ENCODE measurements around the gene HUS1.
"Not testable (repeated sequence)": the region's sequence is repeated elsewhere in the genome, so short reads cannot be mapped to it uniquely, and the experiment has no call there.

The HUS1 gene

GRCh38 chr7:47943676-47944474, 35.5 kb downstream of the HUS1 start:
- no peak for DNase-seq

- DNase-seq, result not testable (repeated sequence)
These were observed 36.8 kb downstream of the HUS1 start for GRCh38 chr7:47942651-47943050.

DNA sequence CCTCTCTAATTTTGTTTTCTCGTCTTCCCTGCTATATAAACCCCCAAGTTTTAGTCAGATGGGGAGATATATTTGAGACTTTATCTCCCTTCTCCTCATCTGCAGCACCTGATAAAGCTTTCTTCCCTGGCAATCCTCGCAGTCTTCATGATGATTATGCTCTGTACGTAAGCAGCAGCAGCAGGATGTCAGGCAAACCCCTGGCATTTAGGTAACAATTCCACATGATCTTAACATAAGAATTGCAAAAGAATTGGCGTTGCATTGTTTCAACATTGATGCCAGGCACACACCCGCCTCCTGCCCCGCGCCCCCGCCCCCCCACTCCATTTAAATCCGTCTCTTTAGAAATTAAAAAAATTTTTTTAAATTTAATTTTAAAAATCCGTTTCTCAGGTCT, 37.3 kb downstream of the HUS1 start:
- no peak for DNase-seq

- DNase-seq, result no peak
These were observed 38.1 kb downstream of the HUS1 start for GRCh38 chr7:47941136-47941844.

- no peak for DNase-seq
These were observed 39.1 kb downstream of the HUS1 start for GRCh38 chr7:47940088-47941013.

DNA sequence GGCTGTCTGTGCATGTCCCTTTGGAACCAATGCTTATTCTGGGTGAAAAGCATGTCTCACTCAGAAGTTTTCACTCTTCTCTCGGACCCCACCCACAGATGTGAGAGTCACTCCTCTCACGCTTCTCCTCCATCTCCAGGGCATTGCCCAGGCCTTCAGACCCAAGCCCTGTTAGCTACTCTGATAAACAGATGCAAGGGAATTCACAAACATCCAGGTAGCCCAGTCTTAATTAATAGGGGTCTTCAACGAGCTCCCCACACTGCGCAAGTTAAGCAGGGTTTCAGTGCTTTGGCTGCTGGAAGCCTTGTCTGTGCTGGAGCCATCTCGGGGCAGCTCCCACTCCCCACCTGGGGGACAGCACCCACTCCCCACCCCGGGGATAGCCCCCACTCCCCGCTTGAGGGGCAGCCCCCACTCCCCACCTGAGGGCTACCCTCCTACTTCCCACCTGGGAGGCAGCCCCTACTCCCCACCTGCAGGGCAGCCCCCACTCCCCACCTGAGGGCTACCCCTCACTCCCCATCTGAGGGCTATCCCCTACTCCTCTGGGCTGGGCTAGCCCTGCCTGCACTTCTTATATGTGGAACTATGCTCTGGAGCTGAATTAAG, 39.9 kb downstream of the HUS1 start:
- DNase-seq, result no peak

GRCh38 chr7:47938574-47939165, 40.7 kb downstream of the HUS1 start:
- no peak for DNase-seq

GRCh38 chr7:47937711-47938573, 41.5 kb downstream of the HUS1 start:
- DNase-seq, result no peak

DNA sequence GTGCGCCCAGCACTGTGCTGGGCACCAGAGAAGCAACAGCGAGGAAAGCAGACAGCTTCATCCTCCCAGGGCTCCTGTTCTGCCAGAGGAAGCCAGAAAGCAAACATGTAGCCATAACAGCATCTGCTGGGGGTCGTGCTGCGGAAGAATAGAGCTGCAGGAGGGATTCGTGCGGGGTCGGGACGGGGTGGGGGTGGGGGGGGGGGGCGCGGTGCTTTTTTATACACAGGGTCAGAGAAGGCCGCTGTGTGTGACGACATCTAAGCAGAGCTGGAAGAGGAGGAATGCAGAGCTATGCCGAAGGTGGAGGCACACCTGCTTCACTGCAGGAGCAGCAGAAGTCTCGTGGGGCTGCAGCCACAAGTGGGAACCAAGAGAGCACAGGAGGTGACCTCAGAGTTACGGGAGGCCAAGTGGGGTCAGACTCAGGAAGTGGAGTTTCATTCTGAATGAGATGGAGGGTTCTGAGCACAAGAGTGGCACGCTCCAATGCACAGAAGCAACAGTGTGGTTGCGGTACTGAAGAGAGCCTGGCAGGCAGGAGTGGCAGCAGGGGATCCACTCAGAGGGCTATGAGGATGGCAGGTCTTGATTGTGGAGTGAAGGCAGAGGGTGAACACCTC, 42.2 kb downstream of the HUS1 start:
- DNase-seq, result no peak

GRCh38 chr7:47936323-47936722, 43.1 kb downstream of the HUS1 start:
- no peak for DNase-seq

- DNase-seq, result no peak
These were observed 44.1 kb downstream of the HUS1 start for GRCh38 chr7:47935336-47935735.

DNA sequence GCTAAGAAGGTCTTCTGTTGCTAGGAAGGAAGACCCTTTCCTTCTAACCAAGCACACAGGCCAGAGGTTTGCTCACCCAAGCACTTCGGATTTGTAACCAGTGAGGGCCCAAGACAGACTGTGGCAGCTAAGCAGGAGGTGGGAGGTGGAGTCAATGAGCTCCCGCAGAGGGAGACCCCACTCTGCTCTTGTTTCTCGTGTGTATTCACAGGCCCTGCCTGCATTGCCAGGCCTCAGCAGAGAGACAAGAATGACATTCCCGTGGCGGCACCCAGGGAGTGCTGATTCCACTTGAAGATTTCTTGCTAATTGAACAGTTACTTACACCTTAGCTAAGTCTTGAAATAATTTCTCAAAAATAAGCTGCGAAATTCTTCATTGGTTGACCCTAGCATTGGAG, 44.6 kb downstream of the HUS1 start:
- no peak for DNase-seq

- no peak for DNase-seq
These were observed 46.2 kb downstream of the HUS1 start for GRCh38 chr7:47933215-47933614.

GRCh38 chr7:47932466-47933037, 46.9 kb downstream of the HUS1 start:
- DNase-seq, result no peak

GRCh38 chr7:47932016-47932415, 47.4 kb downstream of the HUS1 start:
- DNase-seq, result no peak

GRCh38 chr7:47931005-47932004, 48.1 kb downstream of the HUS1 start:
- no peak for DNase-seq

- DNase-seq, result no peak
These were observed 55.1 kb downstream of the HUS1 start for GRCh38 chr7:47924266-47924665.

GRCh38 chr7:47923081-47923875, 56.1 kb downstream of the HUS1 start:
- DNase-seq, result not testable (repeated sequence)
